Mucosa of descending colon (tissue), 3 donors: ENCODE measurements around the gene MSX1. TPM values are rescaled to one million over a fixed set of nuclear protein-coding genes. Genes with fewer than 3 reads are reported as not detected.

Source experiments
- ATAC-seq: fragments of 200-7000 bp; cut with Tn5 transposase; one replicate; pipeline ENCODE4 v1.9.1; 2020; ENCODE audit warnings: mild to moderate bottlenecking, moderate library complexity
- DNase-seq, 3 donors: peaks; one replicate each; pipeline ENCODE4 v3.0.0-alpha.2; 2020
- H3K36me3 ChIP-seq: fragments of 200-600 bp; one replicate; pipeline ENCODE4 v1.8.0; 2021; ENCODE audit warnings: low read depth, mild to moderate bottlenecking
- H3K4me1 ChIP-seq: fragments of 200-600 bp; one replicate; pipeline ENCODE4 v1.8.0; 2021; ENCODE audit warnings: low read depth, mild to moderate bottlenecking
- H3K4me3 ChIP-seq: fragments of 200-600 bp; one replicate; pipeline ENCODE4 v1.8.0; 2021; ENCODE audit warnings: mild to moderate bottlenecking
- H3K9me3 ChIP-seq: fragments of 200-600 bp; one replicate; pipeline ENCODE4 v1.8.0; 2021; ENCODE audit warnings: mild to moderate bottlenecking
- CTCF ChIP-seq: fragments of 200-600 bp; IDR thresholded peaks from one replicate; pipeline ENCODE4 v1.8.0; 2022; ENCODE audit warnings: antibody characterized with exemption, mild to moderate bottlenecking
- intact Hi-C, 2 donors: fragments of 100-400 bp; cut with DNase I in 1 of 2; cut with micrococcal nuclease in 1 of 2; formaldehyde crosslinking; loops; one replicate each; pipeline versions ENCODE4 v1.11.0 to v1.11.1; 2022; cut with DNase I, micrococcal nuclease
- total RNA-seq, 3 donors: library from RNA; stranded (reverse); fragmentation: NEBNext Ultra II Directional in 2 of 3; extraction: Animal tissue kit (Norgen Biotek cat#: 25700) in 2 of 3; gene quantifications; one replicate each; pipeline versions ENCODE4 v1.2.1 to v1.2.4, GENCODE V29; 2021 to 2023
- donor health status: DM: no; HTN: no; CAD: no; lungs with moderate emphysema.
- donor health status: DM: no; HTN: no; CAD: no.
- donor health status: DM: no; HTN: yes; CAD: no.

MSX1 gene
- total RNA-seq, 3 donors from 2014 or later, result 0.43 to 0.48 (median 0.44) TPM

DNA sequence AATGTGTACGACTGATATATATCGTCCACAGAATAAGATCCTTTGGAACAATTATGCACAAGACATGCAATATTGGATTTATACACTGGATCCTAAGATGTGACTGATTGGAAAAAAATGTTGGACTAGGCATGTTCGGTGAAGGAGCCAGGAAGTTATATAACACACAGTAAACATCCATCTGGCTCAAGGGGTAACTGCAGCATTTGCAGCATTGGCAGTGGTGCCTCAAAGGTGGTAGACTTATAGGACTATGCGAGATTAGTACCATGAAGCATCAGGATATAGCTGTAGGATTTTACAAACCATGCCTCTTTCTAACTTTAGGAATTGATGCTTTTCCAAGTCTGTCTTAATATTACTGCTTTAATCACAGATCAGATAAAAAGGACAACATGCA lies 34.3 kb downstream of the MSX1 start:
- Histone ChIP-seq H3K36me3 (no peaks in the 10 kb centered on the region), H3K4me3 (no peak overlapping the region), H3K4me1 (no peaks in the 10 kb centered on the region), H3K9me3 (no peaks in the 10 kb centered on the region)
- ATAC-seq (no peak), DNase-seq (no peak)
- intact Hi-C loops, result no loop called here
- no peak for TF ChIP-seq CTCF

DNA sequence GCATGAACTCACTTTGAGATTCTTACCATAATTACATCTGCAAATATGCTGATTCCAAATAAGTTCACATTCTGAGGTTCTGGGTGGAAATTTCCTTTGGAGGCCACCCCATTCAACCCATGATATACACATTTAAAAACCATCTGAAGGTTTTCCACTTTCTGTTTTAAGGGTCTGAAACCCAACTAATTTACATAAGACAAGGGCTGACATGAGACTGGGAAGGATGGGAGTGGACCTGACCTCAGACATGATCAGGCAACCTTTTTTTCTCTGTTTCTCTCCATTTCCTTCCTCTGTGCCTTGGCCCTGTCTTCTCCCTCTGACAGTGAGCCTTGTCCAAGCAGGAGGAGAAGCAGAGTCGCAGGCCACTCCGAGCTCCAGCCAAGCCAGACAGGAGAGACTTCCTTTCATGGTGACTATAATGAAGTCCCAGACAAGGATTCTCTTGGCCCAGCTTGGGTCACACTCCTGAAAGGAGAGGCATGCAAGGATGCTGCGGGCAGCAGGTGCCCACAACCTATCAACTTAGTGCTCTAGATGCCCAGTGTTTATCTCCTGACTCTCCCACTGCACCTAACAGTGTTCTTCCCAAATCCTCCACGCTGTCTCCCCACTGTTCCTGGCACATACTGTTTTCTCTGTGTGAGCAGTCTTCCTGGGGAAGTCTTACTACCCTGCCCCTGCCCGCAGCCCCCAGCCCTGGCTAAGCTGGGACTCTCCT lies 39.9 kb downstream of the MSX1 start:
- H3K4me1 ChIP-seq, result no peaks in the 10 kb centered on the region
- no peak overlapping the region for H3K4me3 ChIP-seq
- ATAC-seq (no peak), DNase-seq (no peak)
- intact Hi-C loops, result no loop called here
- H3K9me3 ChIP-seq, result no peaks in the 10 kb centered on the region
- no peaks in the 10 kb centered on the region for H3K36me3 ChIP-seq
- TF ChIP-seq CTCF, result no peak

- intact Hi-C loops, result no loop called here
- H3K36me3 ChIP-seq, result no peaks in the 10 kb centered on the region
- no peak for DNase-seq
- no peak for TF ChIP-seq CTCF
- no peaks in the 10 kb centered on the region for H3K4me1 ChIP-seq
- no peak overlapping the region for H3K4me3 ChIP-seq
- ATAC-seq, result no peak
- H3K9me3 ChIP-seq, result no peaks in the 10 kb centered on the region
These were observed 42.4 kb downstream of the MSX1 start for GRCh38 chr4:4901877-4902276.

GRCh38 chr4:4912155-4912554 lies 52.7 kb downstream of the MSX1 start:
- intact Hi-C loops, result no loop called here
- Histone ChIP-seq H3K4me1 (no peaks in the 10 kb centered on the region), H3K4me3 (no peak overlapping the region), H3K36me3 (no peaks in the 10 kb centered on the region), H3K9me3 (no peaks in the 10 kb centered on the region)
- DNase-seq, result no peak
- no peak for TF ChIP-seq CTCF
- no peak for ATAC-seq

GRCh38 chr4:4913147-4913561 lies 53.7 kb downstream of the MSX1 start:
- Histone ChIP-seq H3K9me3 (no peaks in the 10 kb centered on the region), H3K4me3 (no peak overlapping the region), H3K36me3 (no peaks in the 10 kb centered on the region), H3K4me1 (no peaks in the 10 kb centered on the region)
- DNase-seq, result no peak
- no peak for TF ChIP-seq CTCF
- intact Hi-C loops, result no loop called here
- no peak for ATAC-seq

Other genes starting within 250 kb of the MSX1 start
- 1 to 10 TPM in 1 of 3 donors, under 1 TPM in 1, not detected in 1; 0.29 to 1.0 TPM for gene CYTL1, start 159.8 kb downstream of the MSX1 start, total RNA-seq
- 1 to 10 TPM in 2 of 3 donors, under 1 TPM in 1; 0.67 to 2.2 (median 1.1) TPM for gene STK32B, start 191.8 kb downstream of the MSX1 start, total RNA-seq